H1 (cell line): ENCODE results near the gene HECTD4. TPM values are rescaled to one million over a fixed set of nuclear protein-coding genes. Genes with fewer than 3 reads are reported as not detected.

Experiments used
- CTCF ChIA-PET: fragments of 300-600 bp; sonication (Branson Sonifier 250); formaldehyde crosslinking; loops from one replicate; lab custom pipeline; 2021; ENCODE audit not compliant: partially characterized antibody; lab: Charles Lee
- POLR2A ChIA-PET: fragments of 300-600 bp; sonication (Branson Sonifier 250); formaldehyde crosslinking; loops from one replicate; lab custom pipeline; 2021; ENCODE audit warnings: inconsistent platforms; ENCODE audit not compliant: partially characterized antibody; lab: Charles Lee
- DNase-seq, 2 experiments: peaks; one replicate each; pipeline versions ENCODE4 v3.0.0 to v3.0.0-alpha.2; 2010 to 2022; ENCODE audit warnings: low spot score in 2 of 2, low read depth in 1 of 2, mixed read lengths in 1 of 2
- FAIRE-seq: peaks from 2 replicates; lab custom pipeline; 2011; peaks lifted over from hg19 to GRCh38; lab: Jason Lieb, UNC
- H2AFZ ChIP-seq: 2 replicates; pipeline ENCODE4 v1.8.1; 2012; ENCODE audit warnings: low read length, inconsistent platforms
- H2AK5ac ChIP-seq: 2 replicates; pipeline ENCODE4 v1.6.1; 2013; ENCODE audit warnings: low read depth, low read length
- H2BK120ac ChIP-seq: replicated peaks from 2 replicates; pipeline ENCODE3; 2013; ENCODE audit warnings: low read depth, low read length, inconsistent platforms
- H2BK12ac ChIP-seq: 2 replicates; pipeline ENCODE4 v1.6.1; 2013; ENCODE audit warnings: low read depth, low read length
- H2BK15ac ChIP-seq: 2 replicates; pipeline ENCODE4 v1.6.1; 2013; ENCODE audit warnings: low read length
- H2BK20ac ChIP-seq: 2 replicates; pipeline ENCODE4 v1.6.1; 2013; ENCODE audit warnings: low read length
- H2BK5ac ChIP-seq: 2 replicates; pipeline ENCODE4 v1.6.1; 2013; ENCODE audit warnings: low read depth, low read length
- H3K14ac ChIP-seq: 2 replicates; pipeline ENCODE4 v1.6.1; 2013; ENCODE audit warnings: inconsistent platforms; ENCODE audit not compliant: insufficient read length
- H3K18ac ChIP-seq: 2 replicates; pipeline ENCODE4 v1.6.1; 2013; ENCODE audit warnings: low read length; ENCODE audit errors: extremely low read depth
- H3K23ac ChIP-seq: 2 replicates; pipeline ENCODE4 v1.6.1; 2013; ENCODE audit warnings: inconsistent platforms; ENCODE audit not compliant: insufficient read length
- H3K23me2 ChIP-seq: 2 replicates; pipeline ENCODE4 v1.6.1; 2013; ENCODE audit warnings: low read depth, low read length
- H3K27ac ChIP-seq: 2 replicates; pipeline ENCODE4 v1.6.1; 2011; ENCODE audit warnings: low read depth, low read length, inconsistent platforms
- H3K27me3 ChIP-seq, 4 experiments: replicated peaks in 1 of 4; 1 replicate in 1 of 4; 2 replicates in 3 of 4; pipeline versions ENCODE4 v1.6.1 to v1.8.1; 2011 to 2013; ENCODE audit warnings: low read length in 3 of 4, mild to moderate bottlenecking in 3 of 4, inconsistent platforms in 2 of 4, mixed read lengths in 2 of 4, moderate library complexity in 1 of 4; ENCODE audit not compliant: control insufficient read depth in 3 of 4, insufficient read depth in 3 of 4; ENCODE audit errors: extremely low read depth in 1 of 4
- H3K36me3 ChIP-seq, 4 experiments: 2 replicates each; pipeline versions ENCODE4 v1.6.1 to v1.8.1; 2011 to 2013; ENCODE audit warnings: mild to moderate bottlenecking in 4 of 4, low read length in 3 of 4, moderate library complexity in 2 of 4, control low read depth in 1 of 4, inconsistent platforms in 1 of 4; ENCODE audit not compliant: insufficient read depth in 4 of 4, control insufficient read depth in 2 of 4
- H3K4ac ChIP-seq: replicated peaks from 2 replicates; pipeline ENCODE3; 2013; ENCODE audit warnings: low read length, low read depth, mixed read lengths, inconsistent platforms; ENCODE audit not compliant: insufficient read length
- H3K4me1 ChIP-seq, 4 experiments: replicated peaks in 1 of 4; 1 replicate in 1 of 4; 2 replicates in 3 of 4; pipeline versions ENCODE4 v1.6.1 to v1.8.1; 2011 to 2013; ENCODE audit warnings: low read length in 3 of 4, inconsistent platforms in 2 of 4, mixed read lengths in 1 of 4; ENCODE audit not compliant: insufficient read depth in 4 of 4, control insufficient read depth in 3 of 4
- H3K4me2 ChIP-seq, 2 experiments: 2 replicates each; pipeline versions ENCODE4 v1.6.1 to v1.8.1; 2011 to 2013; ENCODE audit warnings: low read depth in 2 of 2, low read length in 2 of 2, control low read depth in 1 of 2, inconsistent platforms in 1 of 2, mild to moderate bottlenecking in 1 of 2; ENCODE audit not compliant: insufficient read depth in 1 of 2
- H3K4me3 ChIP-seq, 4 experiments: fragments of 200-600, 300-600 bp in 1 of 4; sonication (generic), shearing (Covaris generic), sonication (Bioruptor Twin) in 1 of 4; 2 replicates each; pipeline versions ENCODE4 v1.5.1 to v1.8.1; 2011 to 2016; ENCODE audit warnings: low read length in 4 of 4, low read depth in 3 of 4, control low read depth in 2 of 4, inconsistent platforms in 2 of 4, mild to moderate bottlenecking in 2 of 4, mixed read lengths in 1 of 4, moderate library complexity in 1 of 4; ENCODE audit not compliant: insufficient read depth in 2 of 4; ENCODE audit errors: extremely low read depth in 1 of 4
- H3K56ac ChIP-seq: replicated peaks from 2 replicates; pipeline ENCODE3; 2013; ENCODE audit warnings: low read depth, mild to moderate bottlenecking, mixed read lengths, low read length, inconsistent platforms; ENCODE audit not compliant: insufficient read length
- H3K79me1 ChIP-seq: 2 replicates; pipeline ENCODE4 v1.6.1; 2013; ENCODE audit warnings: low read depth, low read length, control low read depth
- H3K79me2 ChIP-seq, 2 experiments: 2 replicates each; pipeline versions ENCODE4 v1.6.1 to v1.8.1; 2012 to 2013; ENCODE audit warnings: low read length in 2 of 2, mild to moderate bottlenecking in 2 of 2, inconsistent platforms in 1 of 2; ENCODE audit not compliant: insufficient read depth in 2 of 2, control insufficient read depth in 1 of 2
- H3K9ac ChIP-seq, 4 experiments: replicated peaks in 1 of 4; 1 replicate in 1 of 4; 2 replicates in 3 of 4; pipeline versions ENCODE4 v1.6.1 to v1.8.1; 2011 to 2013; ENCODE audit warnings: low read depth in 3 of 4, low read length in 3 of 4, control low read depth in 2 of 4, mild to moderate bottlenecking in 2 of 4, moderate library complexity in 2 of 4, inconsistent platforms in 1 of 4; ENCODE audit errors: extremely low read depth in 1 of 4
- H3K9me3 ChIP-seq, 2 experiments: 2 replicates each; pipeline versions ENCODE4 v1.6.1 to v1.8.1; 2012 to 2013; ENCODE audit warnings: mild to moderate bottlenecking in 2 of 2, moderate library complexity in 2 of 2, control low read depth in 1 of 2, inconsistent platforms in 1 of 2, low read depth in 1 of 2, low read length in 1 of 2, mixed read lengths in 1 of 2; ENCODE audit not compliant: insufficient read depth in 2 of 2
- H4K20me1 ChIP-seq, 2 experiments: replicated peaks in 1 of 2; 2 replicates each; pipeline versions ENCODE3 to v1.8.1; 2011 to 2013; ENCODE audit warnings: inconsistent platforms in 2 of 2, low read length in 2 of 2, mild to moderate bottlenecking in 1 of 2; ENCODE audit not compliant: insufficient read depth in 2 of 2, control insufficient read depth in 1 of 2
- H4K5ac ChIP-seq: 2 replicates; pipeline ENCODE4 v1.6.1; 2013; ENCODE audit warnings: low read length, low read depth, mixed read lengths, inconsistent platforms; ENCODE audit not compliant: insufficient read length
- H4K8ac ChIP-seq: 2 replicates; pipeline ENCODE4 v1.8.0; 2013; ENCODE audit warnings: mild to moderate bottlenecking, moderate library complexity, low read length, inconsistent platforms; ENCODE audit not compliant: insufficient read depth; ENCODE audit errors: extremely low read depth
- H4K91ac ChIP-seq: replicated peaks from 2 replicates; pipeline ENCODE3; 2013; ENCODE audit warnings: low read length, mixed read lengths, inconsistent platforms; ENCODE audit not compliant: insufficient read length
- BACH1 ChIP-seq: IDR thresholded peaks from 2 replicates; pipeline ENCODE4 v1.6.1; 2012; ENCODE audit warnings: low read length, improper control_type of control experiment
- BRCA1 ChIP-seq: IDR thresholded peaks from 2 replicates; pipeline ENCODE4 v1.6.1; 2012; ENCODE audit warnings: low read depth, low read length, improper control_type of control experiment
- CTBP2 ChIP-seq: IDR thresholded peaks from 2 replicates; pipeline ENCODE4 v1.7.0; 2011; ENCODE audit warnings: borderline replicate concordance, mild to moderate bottlenecking, moderate library complexity, mixed read lengths, low read length; ENCODE audit not compliant: insufficient read depth, insufficient read length
- FOSL1 ChIP-seq: IDR thresholded peaks from 2 replicates; pipeline ENCODE4 v1.6.1; 2011; ENCODE audit warnings: mild to moderate bottlenecking, low read depth, low read length, moderate library complexity; ENCODE audit not compliant: insufficient read depth
- GABPA ChIP-seq: IDR thresholded peaks from 2 replicates; pipeline ENCODE4 v1.6.1; 2011; ENCODE audit warnings: mild to moderate bottlenecking, low read length, moderate library complexity, borderline replicate concordance; ENCODE audit not compliant: insufficient read depth
- HDAC6 ChIP-seq: IDR thresholded peaks from one replicate; pipeline ENCODE4 v1.7.1; 2012; ENCODE audit warnings: low read depth, mild to moderate bottlenecking, inconsistent platforms, low read length, moderate library complexity
- NANOG ChIP-seq: IDR thresholded peaks from 2 replicates; pipeline ENCODE4 v1.6.1; 2011; ENCODE audit warnings: low read length, low read depth, mild to moderate bottlenecking, inconsistent platforms; ENCODE audit not compliant: insufficient read depth, poor library complexity, severe bottlenecking
- SIX5 ChIP-seq: IDR thresholded peaks from 2 replicates; pipeline ENCODE4 v1.6.1; 2011; ENCODE audit warnings: mild to moderate bottlenecking, low read depth, low read length
- SP2 ChIP-seq: IDR thresholded peaks from 2 replicates; pipeline ENCODE4 v1.6.1; 2012; ENCODE audit warnings: mild to moderate bottlenecking, low read length, inconsistent platforms
- ZNF274 ChIP-seq: IDR thresholded peaks from 2 replicates; pipeline ENCODE4 v1.7.0; 2012; ENCODE audit warnings: low read length, borderline replicate concordance; ENCODE audit errors: extremely low read depth
- WGBS, 2 experiments: shearing (Covaris generic) in 1 of 2; methylation state at CpG; one replicate each; pipeline versions ENCODE4 v1.1.6 to v1.1.7; 2013 to 2015; ENCODE audit warnings: low lambda C conversion rate in 2 of 2, mixed read lengths in 2 of 2, inconsistent platforms in 1 of 2, low coverage in 1 of 2, missing lambda C conversion rate in 1 of 2; ENCODE audit not compliant: insufficient replicate concordance in 2 of 2, insufficient coverage in 1 of 2, insufficient read length in 1 of 2; ENCODE audit errors: extremely low coverage in 1 of 2, missing lambda C conversion rate in 1 of 2; 5-methylcytosine and 5-hydroxymethylcytosine counted together
- polyA plus RNA-seq, 7 experiments: library from polyadenylated mRNA; depleted of rRNA in 3 of 7; stranded (reverse) in 5 of 7; unstranded in 2 of 7; fragments of >200 nt in 5 of 7; fragments of 200-250 nt in 2 of 7; gene quantifications; 1 replicate in 5 of 7; 2 replicates in 1 of 7; 4 replicates in 1 of 7; pipeline versions ENCODE4 v1.2.1 to v1.2.3, GENCODE V29; 2011 to 2013; ENCODE audit warnings: missing spikeins in 2 of 7, mixed read lengths in 2 of 7
- total RNA-seq: library from RNA; stranded (reverse); fragmentation: NEBNext Ultra II Directional; extraction: Animal tissue kit (Norgen Biotek cat#: 25700); gene quantifications from 2 replicates; pipeline ENCODE4 v1.2.1, GENCODE V29; 2021
- TF ChIP-seq, protein P1 (sequence below), 3 experiments: IDR thresholded peaks; 1 replicate in 2 of 3; 2 replicates in 1 of 3; pipeline versions ENCODE4 v1.5.1 to v1.6.1; 2011; ENCODE audit warnings: low read length in 3 of 3, mild to moderate bottlenecking in 3 of 3, inconsistent platforms in 2 of 3, low read depth in 1 of 3, moderate library complexity in 1 of 3; ENCODE audit not compliant: insufficient read depth in 1 of 3; ENCODE audit errors: control extremely low read depth in 1 of 3
- TF ChIP-seq, protein P2 (sequence below): IDR thresholded peaks from 2 replicates; pipeline ENCODE4 v1.6.1; 2012; ENCODE audit warnings: inconsistent platforms

Gene HECTD4
- total and polyA plus RNA-seq, 2 of the 8 experiments (the other 6 are each of a cell fraction or from before 2014, with no cell fraction given): 6.5 to 33.7 TPM

DNA sequence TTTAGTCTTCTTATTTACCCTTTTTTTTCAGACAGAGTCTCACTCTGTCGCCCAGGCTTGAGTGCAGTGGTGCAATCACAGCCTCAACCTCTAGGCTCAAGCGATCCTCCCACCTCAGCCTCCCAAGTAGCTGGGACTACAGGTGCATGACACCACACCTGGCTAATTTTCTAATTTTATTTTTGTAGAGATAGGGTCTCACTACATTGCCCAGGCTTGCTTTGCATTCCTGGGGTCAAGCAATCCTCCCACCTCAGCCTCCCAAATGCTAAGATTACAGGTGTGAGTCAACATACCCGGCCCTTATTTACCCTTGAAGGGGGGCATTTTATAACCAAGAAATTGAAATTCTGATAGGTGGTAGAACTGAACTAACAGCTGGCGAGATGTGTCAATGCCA lies 21.0 kb downstream of the HECTD4 start:
- Histone ChIP-seq H3K4me2 (no peak overlapping the region), H4K91ac (no peak overlapping the region), H3K14ac (no peak overlapping the region), H3K23ac (no peak overlapping the region), H3K36me3 (no peaks in the 10 kb centered on the region), H3K79me2 (peaks cover 0 to 27% of the 10 kb centered on the region in 2 experiments; a peak in 2 of 4 replicates), H4K8ac (no peak overlapping the region), H4K20me1 (no peaks in the 10 kb centered on the region), H2BK12ac (no peak overlapping the region), H3K56ac (no peak overlapping the region), H3K4me3 (no peak overlapping the region), H2AFZ (no peak overlapping the region), H3K27ac (no peak overlapping the region), H3K18ac (no peak overlapping the region), H3K4ac (no peak overlapping the region), H2BK20ac (no peak overlapping the region), H2AK5ac (no peak overlapping the region), H3K4me1 (no peaks in the 10 kb centered on the region; a peak in 1 of 7 replicates), H4K5ac (no peak overlapping the region), H2BK15ac (no peak overlapping the region), H2BK5ac (no peak overlapping the region), H3K27me3 (no peaks in the 10 kb centered on the region), H2BK120ac (no peak overlapping the region), H3K9me3 (no peaks in the 10 kb centered on the region), H3K9ac (no peak overlapping the region), H3K23me2 (no peaks in the 10 kb centered on the region), H3K79me1 (no peaks in the 10 kb centered on the region; the same call in 1 of the 2 replicates)
- POLR2A ChIA-PET: no interaction called here
- WGBS, 2 experiments: 90% methylated on average over 4 of the region's 4 CpGs; no CpG with 5 or more reads in 1 of the 2 experiments
- no peak for DNase-seq
- CTCF ChIA-PET: no interaction called here
- no peak for FAIRE-seq
- no peak for TF ChIP-seq SIX5
- TF ChIP-seq, protein P1, sequence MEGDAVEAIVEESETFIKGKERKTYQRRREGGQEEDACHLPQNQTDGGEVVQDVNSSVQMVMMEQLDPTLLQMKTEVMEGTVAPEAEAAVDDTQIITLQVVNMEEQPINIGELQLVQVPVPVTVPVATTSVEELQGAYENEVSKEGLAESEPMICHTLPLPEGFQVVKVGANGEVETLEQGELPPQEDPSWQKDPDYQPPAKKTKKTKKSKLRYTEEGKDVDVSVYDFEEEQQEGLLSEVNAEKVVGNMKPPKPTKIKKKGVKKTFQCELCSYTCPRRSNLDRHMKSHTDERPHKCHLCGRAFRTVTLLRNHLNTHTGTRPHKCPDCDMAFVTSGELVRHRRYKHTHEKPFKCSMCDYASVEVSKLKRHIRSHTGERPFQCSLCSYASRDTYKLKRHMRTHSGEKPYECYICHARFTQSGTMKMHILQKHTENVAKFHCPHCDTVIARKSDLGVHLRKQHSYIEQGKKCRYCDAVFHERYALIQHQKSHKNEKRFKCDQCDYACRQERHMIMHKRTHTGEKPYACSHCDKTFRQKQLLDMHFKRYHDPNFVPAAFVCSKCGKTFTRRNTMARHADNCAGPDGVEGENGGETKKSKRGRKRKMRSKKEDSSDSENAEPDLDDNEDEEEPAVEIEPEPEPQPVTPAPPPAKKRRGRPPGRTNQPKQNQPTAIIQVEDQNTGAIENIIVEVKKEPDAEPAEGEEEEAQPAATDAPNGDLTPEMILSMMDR (IDR thresholded peaks at IDR 0.05; ENCODE audit: control extremely low read depth in 1 of 3, insufficient read depth in 1 of 3, low read depth in 1 of 3, low read length in 3 of 3): no peak
- no peak for TF ChIP-seq NANOG
- TF ChIP-seq ZNF274: no peak
- TF ChIP-seq HDAC6: no peak
- TF ChIP-seq SP2: no peak
- TF ChIP-seq, protein P2, sequence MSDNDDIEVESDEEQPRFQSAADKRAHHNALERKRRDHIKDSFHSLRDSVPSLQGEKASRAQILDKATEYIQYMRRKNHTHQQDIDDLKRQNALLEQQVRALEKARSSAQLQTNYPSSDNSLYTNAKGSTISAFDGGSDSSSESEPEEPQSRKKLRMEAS: no peak
- TF ChIP-seq FOSL1: no peak
- no peak for TF ChIP-seq GABPA
- TF ChIP-seq CTBP2: no peak
- TF ChIP-seq BRCA1: no peak
- TF ChIP-seq BACH1: no peak
